B cell (primary cell): ENCODE results near the gene ST3GAL3. TPM values are rescaled to one million over a fixed set of nuclear protein-coding genes. Genes with fewer than 3 reads are reported as not detected.
"Not testable (repeated sequence)": the region's sequence is repeated elsewhere in the genome, so short reads cannot be mapped to it uniquely, and the experiment has no call there.

ENCODE experiments used
- ATAC-seq: fragments of 200-7000 bp; cut with Tn5 transposase; one replicate; pipeline ENCODE4 v1.10.0; 2021; ENCODE audit warnings: low read depth, mild to moderate bottlenecking, moderate number of reproducible peaks, moderate library complexity
- CTCF ChIA-PET: fragments of 350-600 bp; sonication (Branson Sonifier 250); formaldehyde crosslinking; loops from one replicate; lab custom pipeline; 2021; ENCODE audit warnings: antibody characterized with exemption, inconsistent platforms; lab: Charles Lee
- POLR2A ChIA-PET: fragments of 350-600 bp; sonication (Branson Sonifier 250); formaldehyde crosslinking; loops from one replicate; lab custom pipeline; 2021; ENCODE audit warnings: antibody characterized with exemption; lab: Charles Lee
- DNase-seq: peaks from one replicate; pipeline ENCODE4 v3.0.0; 2013
- H2AFZ ChIP-seq: 2 replicates; pipeline ENCODE4 v1.6.1; 2012; ENCODE audit warnings: mild to moderate bottlenecking, low read depth, low read length; ENCODE audit not compliant: insufficient read depth, poor library complexity, severe bottlenecking
- H3K27ac ChIP-seq, 2 donors: 1 replicate in 1 of 2; 2 replicates in 1 of 2; pipeline ENCODE4 v1.5.1; 2012 to 2013; ENCODE audit warnings: low read length in 2 of 2, mild to moderate bottlenecking in 2 of 2, moderate library complexity in 1 of 2
- H3K27me3 ChIP-seq, 4 experiments: fragments of 200-600 bp in 1 of 4; sonication (generic) in 1 of 4; replicated peaks in 1 of 4; 1 replicate in 2 of 4; 2 replicates in 2 of 4; pipeline versions ENCODE4 v1.6.1 to v1.7.0; 2013 to 2016; ENCODE audit warnings: low read length in 3 of 4, mild to moderate bottlenecking in 2 of 4, mixed read lengths in 1 of 4, moderate library complexity in 1 of 4; ENCODE audit not compliant: insufficient read depth in 4 of 4, control insufficient read depth in 3 of 4; ENCODE audit errors: control extremely low read depth in 1 of 4
- H3K36me3 ChIP-seq, 2 experiments: replicated peaks in 1 of 2; 1 replicate in 1 of 2; 2 replicates in 1 of 2; pipeline versions ENCODE4 v1.6.1 to v1.7.1; 2013; ENCODE audit warnings: low read length in 1 of 2; ENCODE audit not compliant: insufficient read depth in 2 of 2, control insufficient read depth in 1 of 2; ENCODE audit errors: control extremely low read depth in 1 of 2, extremely low read depth in 1 of 2
- H3K4me1 ChIP-seq, 2 donors: fragments of 200-600 bp in 1 of 2; sonication (generic) in 1 of 2; 1 replicate in 1 of 2; 2 replicates in 1 of 2; pipeline versions ENCODE4 v1.5.1 to v1.6.1; 2013 to 2017; ENCODE audit warnings: low read length in 2 of 2; ENCODE audit not compliant: control insufficient read depth in 2 of 2, insufficient read depth in 2 of 2
- H3K4me2 ChIP-seq: replicated peaks from 2 replicates; pipeline ENCODE3; 2012; ENCODE audit warnings: mild to moderate bottlenecking, low read depth, low read length; ENCODE audit not compliant: poor library complexity, severe bottlenecking
- H3K4me3 ChIP-seq, 5 experiments: fragments of 200-600 bp in 1 of 5; sonication (generic) in 1 of 5; 1 replicate in 3 of 5; 2 replicates in 2 of 5; pipeline versions ENCODE4 v1.5.1 to v1.7.0; 2011 to 2016; ENCODE audit warnings: low read length in 4 of 5, mild to moderate bottlenecking in 4 of 5, low read depth in 2 of 5, control low read depth in 1 of 5, moderate library complexity in 1 of 5; ENCODE audit not compliant: insufficient read depth in 1 of 5; ENCODE audit errors: control extremely low read depth in 1 of 5, extremely low read depth in 1 of 5
- H3K79me2 ChIP-seq: fragments of 200-600 bp; sonication (generic); one replicate; pipeline ENCODE4 v1.6.0; 2016; ENCODE audit warnings: low read length; ENCODE audit not compliant: control insufficient read depth, insufficient read depth
- H3K9ac ChIP-seq: fragments of 200-600 bp; sonication (generic); 2 replicates; pipeline ENCODE4 v1.6.1; 2017; ENCODE audit warnings: mild to moderate bottlenecking, low read length, moderate library complexity
- H3K9me3 ChIP-seq, 3 donors: one replicate each; pipeline versions ENCODE4 v1.6.1 to v1.7.1; 2013; ENCODE audit warnings: low read length in 2 of 3; ENCODE audit not compliant: control insufficient read depth in 2 of 3, insufficient read depth in 1 of 3; ENCODE audit errors: control extremely low read depth in 1 of 3
- H4K20me1 ChIP-seq: 2 replicates; pipeline ENCODE4 v1.6.0; 2012; ENCODE audit warnings: mild to moderate bottlenecking, low read length; ENCODE audit not compliant: insufficient read depth, control insufficient read depth, poor library complexity, severe bottlenecking
- H3K27ac Mint-ChIP-seq: one replicate; pipeline ENCODE4 v1.8.0; 2021; ENCODE audit warnings: mixed read lengths
- H3K27me3 Mint-ChIP-seq: one replicate; pipeline ENCODE4 v1.8.0; 2021; ENCODE audit warnings: mixed read lengths
- H3K4me1 Mint-ChIP-seq: one replicate; pipeline ENCODE4 v1.8.0; 2021; ENCODE audit warnings: mixed read lengths
- H3K4me3 Mint-ChIP-seq: one replicate; pipeline ENCODE4 v1.8.0; 2021; ENCODE audit warnings: mixed read lengths
- H3K9me3 Mint-ChIP-seq: one replicate; pipeline ENCODE4 v1.8.0; 2022; ENCODE audit warnings: mixed read lengths; ENCODE audit not compliant: insufficient read depth
- EZH2 ChIP-seq: IDR thresholded peaks from 2 replicates; pipeline ENCODE4 v1.6.1; 2012; ENCODE audit warnings: borderline replicate concordance, low read depth, mild to moderate bottlenecking, moderate library complexity, low read length; ENCODE audit not compliant: insufficient read depth, poor library complexity, severe bottlenecking
- WGBS: methylation state at CpG from one replicate; pipeline ENCODE4 v1.1.5; 2013; ENCODE audit warnings: missing lambda C conversion rate; ENCODE audit not compliant: insufficient coverage; 5-methylcytosine and 5-hydroxymethylcytosine counted together
- intact Hi-C: fragments of 100-400 bp; cut with micrococcal nuclease; formaldehyde crosslinking; loops from one replicate; pipeline ENCODE4 v1.10.0; 2022
- polyA plus RNA-seq: library from polyadenylated mRNA; depleted of rRNA; stranded (reverse); fragments of >200 nt; gene quantifications from 2 replicates; pipeline ENCODE4 v1.2.3, GENCODE V29; 2012
- total RNA-seq, 2 donors: library from RNA; stranded (reverse); fragments of 120-200 nt in 1 of 2; gene quantifications; 1 replicate in 1 of 2; 2 replicates in 1 of 2; pipeline versions ENCODE4 v1.2.3 to v1.2.4, GENCODE V29; 2013 to 2022
- TF ChIP-seq, protein P1 (sequence below): fragments of 200-600 bp; IDR thresholded peaks from one replicate; pipeline ENCODE4 v1.8.0; 2022; ENCODE audit warnings: antibody characterized with exemption, mild to moderate bottlenecking

ST3GAL3 gene
- total and polyA plus RNA-seq, 2 donors (not counting 1 experiment from before 2014, with no cell fraction given): 16.8 to 31.4 TPM

- no peak overlapping the region for H2AFZ ChIP-seq
- ATAC-seq (no peak), DNase-seq (no peak)
- no peaks in the 10 kb centered on the region for H3K4me1 ChIP-seq
- no peak overlapping the region for H3K27ac Mint-ChIP-seq
- H3K4me3 ChIP-seq: no peak overlapping the region
- H3K27ac ChIP-seq: no peak overlapping the region
- H3K9me3 Mint-ChIP-seq: no peaks in the 10 kb centered on the region
- H3K36me3 ChIP-seq: no peaks in the 10 kb centered on the region
- no peaks in the 10 kb centered on the region for H3K4me1 Mint-ChIP-seq
- ChIA-PET POLR2A (no interaction called here), CTCF (no interaction called here)
- H3K9me3 ChIP-seq: no peaks in the 10 kb centered on the region
- intact Hi-C loops: no loop called here
- H4K20me1 ChIP-seq: no peaks in the 10 kb centered on the region
- WGBS: 97% methylated on average over 8 of the region's 15 CpGs
- no peak overlapping the region for H3K4me2 ChIP-seq
- H3K4me3 Mint-ChIP-seq: no peak overlapping the region
- TF ChIP-seq, protein P1, sequence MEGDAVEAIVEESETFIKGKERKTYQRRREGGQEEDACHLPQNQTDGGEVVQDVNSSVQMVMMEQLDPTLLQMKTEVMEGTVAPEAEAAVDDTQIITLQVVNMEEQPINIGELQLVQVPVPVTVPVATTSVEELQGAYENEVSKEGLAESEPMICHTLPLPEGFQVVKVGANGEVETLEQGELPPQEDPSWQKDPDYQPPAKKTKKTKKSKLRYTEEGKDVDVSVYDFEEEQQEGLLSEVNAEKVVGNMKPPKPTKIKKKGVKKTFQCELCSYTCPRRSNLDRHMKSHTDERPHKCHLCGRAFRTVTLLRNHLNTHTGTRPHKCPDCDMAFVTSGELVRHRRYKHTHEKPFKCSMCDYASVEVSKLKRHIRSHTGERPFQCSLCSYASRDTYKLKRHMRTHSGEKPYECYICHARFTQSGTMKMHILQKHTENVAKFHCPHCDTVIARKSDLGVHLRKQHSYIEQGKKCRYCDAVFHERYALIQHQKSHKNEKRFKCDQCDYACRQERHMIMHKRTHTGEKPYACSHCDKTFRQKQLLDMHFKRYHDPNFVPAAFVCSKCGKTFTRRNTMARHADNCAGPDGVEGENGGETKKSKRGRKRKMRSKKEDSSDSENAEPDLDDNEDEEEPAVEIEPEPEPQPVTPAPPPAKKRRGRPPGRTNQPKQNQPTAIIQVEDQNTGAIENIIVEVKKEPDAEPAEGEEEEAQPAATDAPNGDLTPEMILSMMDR: no peak
- TF ChIP-seq EZH2: no peak
- H3K9ac ChIP-seq: no peak overlapping the region
- no peaks in the 10 kb centered on the region for H3K27me3 ChIP-seq
- no peaks in the 10 kb centered on the region for H3K27me3 Mint-ChIP-seq
- H3K79me2 ChIP-seq: peaks cover 17% of the 10 kb centered on the region
Observed at GRCh38 chr1:43716559-43717281, 9.4 kb downstream of the ST3GAL3 start.

- no peak overlapping the region for H3K27ac Mint-ChIP-seq
- Histone ChIP-seq H3K4me2 (no peak overlapping the region), H3K9ac (no peak overlapping the region), H3K4me3 (no peak overlapping the region), H3K4me1 (no peaks in the 10 kb centered on the region), H3K9me3 (no peaks in the 10 kb centered on the region), H3K27me3 (no peaks in the 10 kb centered on the region), H3K27ac (no peak overlapping the region), H3K79me2 (no peaks in the 10 kb centered on the region), H2AFZ (no peak overlapping the region), H3K36me3 (no peaks in the 10 kb centered on the region), H4K20me1 (no peaks in the 10 kb centered on the region)
- TF ChIP-seq, protein P1: no peak
- no peak for TF ChIP-seq EZH2
- no peaks in the 10 kb centered on the region for H3K9me3 Mint-ChIP-seq
- CTCF ChIA-PET: no interaction called here
- WGBS: 99% methylated on average over 5 of the region's 6 CpGs
- ATAC-seq (no peak), DNase-seq (no peak)
- H3K27me3 Mint-ChIP-seq: no peaks in the 10 kb centered on the region
- POLR2A ChIA-PET: no interaction called here
- intact Hi-C loops: no loop called here
- H3K4me1 Mint-ChIP-seq: no peaks in the 10 kb centered on the region
- no peak overlapping the region for H3K4me3 Mint-ChIP-seq
Observed at GRCh38 chr1:43719063-43719462, 11.7 kb downstream of the ST3GAL3 start.

DNA sequence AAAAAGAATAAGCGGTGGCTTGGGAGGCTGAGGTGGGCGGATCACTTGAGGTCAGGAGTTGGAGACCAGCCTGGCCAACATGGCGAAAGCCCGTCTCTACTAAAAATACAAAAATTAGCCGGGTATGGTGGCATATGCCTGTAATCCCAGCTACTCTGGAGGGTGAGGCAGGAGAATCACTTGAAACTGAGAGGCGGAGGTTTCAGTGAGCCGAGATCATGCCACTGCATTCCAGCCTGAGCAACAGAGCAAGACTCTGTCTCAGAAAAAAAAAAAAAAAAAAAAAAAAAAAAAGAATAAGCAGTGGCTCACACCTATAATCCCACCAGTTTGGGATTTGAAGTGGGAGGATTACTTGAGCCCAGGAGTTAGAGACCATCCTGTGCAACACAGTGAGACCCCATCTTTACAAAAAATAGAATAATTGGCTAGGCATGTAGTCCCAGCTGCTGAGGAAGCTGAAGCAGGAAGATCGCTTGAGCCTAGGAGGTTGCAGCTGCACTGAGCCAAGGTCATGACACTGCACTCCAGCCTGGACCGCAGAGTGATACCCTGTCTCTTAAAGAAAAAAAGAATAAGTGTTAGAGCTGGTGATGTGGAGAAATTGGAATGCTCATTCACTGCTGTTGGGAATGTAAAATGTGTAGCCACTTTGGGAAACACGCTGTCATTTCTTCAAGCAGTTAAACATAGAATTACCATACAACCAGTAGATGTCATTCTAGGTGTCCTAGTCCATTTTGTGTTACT is 12.5 kb downstream of the ST3GAL3 start:
- H3K9me3 ChIP-seq, H3K79me2 ChIP-seq, intact Hi-C loops, H3K27ac Mint-ChIP-seq, H3K27me3 ChIP-seq, ATAC-seq, H2AFZ ChIP-seq, POLR2A ChIA-PET, H3K27ac ChIP-seq, H3K27me3 Mint-ChIP-seq, H3K9ac ChIP-seq, DNase-seq, H3K9me3 Mint-ChIP-seq, H3K4me1 ChIP-seq, CTCF ChIA-PET, H3K36me3 ChIP-seq, H3K4me2 ChIP-seq, H3K4me3 Mint-ChIP-seq, H3K4me1 Mint-ChIP-seq, H3K4me3 ChIP-seq, H4K20me1 ChIP-seq: not testable (repeated sequence)
- WGBS: 100% methylated on average over 2 of the region's 10 CpGs
